ENCODE results near the gene OR8D1.

OR8D1 gene

DNA sequence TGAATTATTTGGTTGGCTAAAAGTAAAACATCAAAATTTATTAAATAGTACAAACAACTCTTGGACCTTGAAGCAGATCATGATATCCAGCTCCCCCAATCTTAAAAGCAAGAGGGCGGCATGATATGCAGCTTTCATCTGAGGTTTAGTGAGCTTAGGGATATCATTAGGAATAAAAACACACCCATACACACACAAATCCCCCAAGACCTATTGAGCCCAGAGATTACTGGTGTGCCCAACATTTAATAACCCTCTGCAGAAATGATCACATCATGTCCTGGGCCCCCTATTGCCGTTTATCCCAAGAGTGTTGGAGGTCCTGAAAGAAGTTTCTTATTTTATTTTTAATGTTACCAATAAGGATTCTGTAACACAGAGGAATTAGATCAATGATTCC, at the start of gene OR8D1:
TSS of gene OR8D1 (minus strand) at position 101 of the 400 bp plus-strand sequence. CDS start 3,183 bp downstream, outside the sequence.
- ChIA-PET POLR2A (no interaction called here), CTCF (no interaction called here)
- DNase-seq (ENCODE audit: extremely low spot score) = no peak
- no peak for TF ChIP-seq HDGF (IDR thresholded peaks at IDR 0.05; ENCODE audit: borderline replicate concordance)
- no peak for TF ChIP-seq L3MBTL2 (conservative IDR thresholded peaks at IDR 0.05)
- no peak for TF ChIP-seq LEF1 (IDR thresholded peaks at IDR 0.05; ENCODE audit: borderline replicate concordance)
- no peak for TF ChIP-seq NFRKB (IDR thresholded peaks at IDR 0.05)
- no peak for TF ChIP-seq ELF4 (IDR thresholded peaks at IDR 0.05)
- TF ChIP-seq FOXA1 (IDR thresholded peaks at IDR 0.05) = no peak
- TF ChIP-seq SP1 (IDR thresholded peaks at IDR 0.05) = no peak
- no peak for TF ChIP-seq FOXK2 (IDR thresholded peaks at IDR 0.05)
- no peak for TF ChIP-seq CTBP1 (IDR thresholded peaks at IDR 0.05; ENCODE audit: borderline replicate concordance)
- no peak for TF ChIP-seq ARNT (IDR thresholded peaks at IDR 0.05)
- TF ChIP-seq FOXM1 (IDR thresholded peaks at IDR 0.05; ENCODE audit: borderline replicate concordance) = no peak
- TF ChIP-seq BHLHE40 (IDR thresholded peaks at IDR 0.05; ENCODE audit: borderline replicate concordance) = no peak
- TF ChIP-seq SUZ12 (IDR thresholded peaks at IDR 0.05) = no peak
- TF ChIP-seq, protein P1, sequence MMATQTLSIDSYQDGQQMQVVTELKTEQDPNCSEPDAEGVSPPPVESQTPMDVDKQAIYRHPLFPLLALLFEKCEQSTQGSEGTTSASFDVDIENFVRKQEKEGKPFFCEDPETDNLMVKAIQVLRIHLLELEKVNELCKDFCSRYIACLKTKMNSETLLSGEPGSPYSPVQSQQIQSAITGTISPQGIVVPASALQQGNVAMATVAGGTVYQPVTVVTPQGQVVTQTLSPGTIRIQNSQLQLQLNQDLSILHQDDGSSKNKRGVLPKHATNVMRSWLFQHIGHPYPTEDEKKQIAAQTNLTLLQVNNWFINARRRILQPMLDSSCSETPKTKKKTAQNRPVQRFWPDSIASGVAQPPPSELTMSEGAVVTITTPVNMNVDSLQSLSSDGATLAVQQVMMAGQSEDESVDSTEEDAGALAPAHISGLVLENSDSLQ (IDR thresholded peaks at IDR 0.05) = no peak
- no peak for TF ChIP-seq TARDBP (IDR thresholded peaks at IDR 0.05)
- no peak for TF ChIP-seq ZNF384 (IDR thresholded peaks at IDR 0.05)

DNA sequence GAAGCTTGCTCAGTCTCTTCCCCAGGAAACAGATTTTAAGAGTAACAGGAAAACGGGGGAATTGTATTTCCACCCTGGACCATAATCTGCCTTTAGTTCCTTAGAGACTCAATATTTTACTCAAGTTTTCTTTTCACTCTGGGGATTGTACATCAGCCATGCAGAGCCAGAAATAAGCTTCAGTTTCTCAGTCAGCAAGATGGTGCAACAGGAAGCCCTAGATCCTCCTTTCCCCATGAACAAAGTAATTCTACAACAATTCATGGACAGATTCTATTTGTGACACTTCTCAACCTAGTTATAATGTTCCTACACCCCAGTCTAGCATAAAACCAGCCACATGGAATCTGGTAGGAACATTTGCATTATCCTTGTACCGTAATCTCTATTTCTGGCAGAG, 45.8 kb upstream of the OR8D1 start:
- DNase-seq (ENCODE audit: extremely low spot score) = no peak
- POLR2A ChIA-PET = no interaction called here
- CTCF ChIA-PET = no interaction called here
- no peak for TF ChIP-seq FOXA1 (IDR thresholded peaks at IDR 0.05)
- no peak for TF ChIP-seq TARDBP (IDR thresholded peaks at IDR 0.05)
- TF ChIP-seq LEF1 (IDR thresholded peaks at IDR 0.05; ENCODE audit: borderline replicate concordance) = no peak
- TF ChIP-seq FOXM1 (IDR thresholded peaks at IDR 0.05; ENCODE audit: borderline replicate concordance) = no peak
- no peak for TF ChIP-seq ELF4 (IDR thresholded peaks at IDR 0.05)
- no peak for TF ChIP-seq BHLHE40 (IDR thresholded peaks at IDR 0.05; ENCODE audit: borderline replicate concordance)

DNA sequence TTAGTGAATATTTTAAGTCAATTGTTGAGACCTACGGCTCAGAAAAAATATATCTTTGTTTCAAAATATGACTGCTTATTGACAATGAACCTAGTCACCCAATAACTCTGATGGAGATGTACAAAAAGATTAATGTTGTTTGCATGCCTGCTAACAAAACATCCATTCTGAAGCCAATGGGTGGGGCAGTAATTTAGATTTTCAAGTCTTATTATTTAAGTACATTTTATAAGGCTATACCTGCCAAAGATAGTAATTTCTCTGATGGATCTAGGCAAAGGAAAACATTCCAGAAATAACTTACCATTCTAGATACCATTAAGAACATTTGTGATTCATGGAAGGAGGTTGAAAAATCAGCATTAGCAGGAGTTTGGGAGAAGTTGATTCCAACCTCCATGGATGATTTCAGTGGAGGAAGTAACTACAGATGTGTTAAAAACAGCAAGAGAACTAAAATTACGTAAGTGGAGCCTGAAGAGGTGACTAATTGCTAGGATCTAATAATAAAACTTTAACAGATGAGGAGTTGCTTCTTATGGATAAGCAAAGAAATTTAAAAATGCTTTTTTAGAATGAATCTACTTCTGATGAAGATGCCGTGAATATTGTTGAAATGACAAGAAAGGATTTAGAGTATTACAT, 32.7 kb upstream of the OR8D1 start:
- CTCF ChIA-PET = no interaction called here

DNA sequence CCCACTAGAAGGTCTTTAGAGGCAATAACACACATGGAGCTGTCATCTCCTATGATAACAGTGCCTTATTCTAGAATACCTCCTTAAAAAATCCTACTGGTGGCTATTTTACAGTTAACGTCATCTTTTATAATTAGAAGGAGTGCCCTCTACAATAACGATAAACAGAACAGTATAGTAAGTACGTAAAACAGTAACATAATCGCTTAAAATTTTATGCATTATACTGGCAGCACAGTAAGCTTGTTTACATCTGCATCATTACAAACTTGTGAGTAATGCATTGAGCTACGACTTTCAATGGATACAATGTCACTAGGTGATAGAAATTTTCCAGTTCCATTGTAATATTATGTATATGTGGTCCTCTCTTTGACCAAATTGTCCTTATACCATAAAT, 30.6 kb upstream of the OR8D1 start:
- DNase-seq (ENCODE audit: extremely low spot score) = no peak
- TF ChIP-seq L3MBTL2 (conservative IDR thresholded peaks at IDR 0.05) (no peak), TARDBP (IDR thresholded peaks at IDR 0.05) (no peak), ZNF384 (IDR thresholded peaks at IDR 0.05) (no peak), BHLHE40 (IDR thresholded peaks at IDR 0.05; ENCODE audit: borderline replicate concordance) (no peak), HDGF (IDR thresholded peaks at IDR 0.05; ENCODE audit: borderline replicate concordance) (no peak), LEF1 (IDR thresholded peaks at IDR 0.05; ENCODE audit: borderline replicate concordance) (no peak), CTBP1 (IDR thresholded peaks at IDR 0.05; ENCODE audit: borderline replicate concordance) (no peak), SP1 (IDR thresholded peaks at IDR 0.05) (no peak), FOXA1 (IDR thresholded peaks at IDR 0.05) (no peak), FOXK2 (IDR thresholded peaks at IDR 0.05) (no peak), ARNT (IDR thresholded peaks at IDR 0.05) (no peak), FOXM1 (IDR thresholded peaks at IDR 0.05; ENCODE audit: borderline replicate concordance) (no peak), SUZ12 (IDR thresholded peaks at IDR 0.05) (no peak), ELF4 (IDR thresholded peaks at IDR 0.05) (no peak)
- TF ChIP-seq, protein P1 (IDR thresholded peaks at IDR 0.05) = no peak
- POLR2A ChIA-PET = no interaction called here
- CTCF ChIA-PET = no interaction called here

More for the DNA sequence above, 32.7 kb upstream of the OR8D1 start:
- no peak for TF ChIP-seq NFRKB (IDR thresholded peaks at IDR 0.05)
- TF ChIP-seq FOXA1 (IDR thresholded peaks at IDR 0.05) = no peak
- TF ChIP-seq FOXK2 (IDR thresholded peaks at IDR 0.05) = no peak
- no peak for TF ChIP-seq SP1 (IDR thresholded peaks at IDR 0.05)
- no peak for TF ChIP-seq HDGF (IDR thresholded peaks at IDR 0.05; ENCODE audit: borderline replicate concordance)
- no peak for TF ChIP-seq SUZ12 (IDR thresholded peaks at IDR 0.05)
- TF ChIP-seq FOXM1 (IDR thresholded peaks at IDR 0.05; ENCODE audit: borderline replicate concordance) = no peak
- TF ChIP-seq ARNT (IDR thresholded peaks at IDR 0.05) = no peak
- TF ChIP-seq TARDBP (IDR thresholded peaks at IDR 0.05) = no peak
- no peak for TF ChIP-seq ZNF384 (IDR thresholded peaks at IDR 0.05)
- TF ChIP-seq BHLHE40 (IDR thresholded peaks at IDR 0.05; ENCODE audit: borderline replicate concordance) = no peak
- no peak for TF ChIP-seq L3MBTL2 (conservative IDR thresholded peaks at IDR 0.05)
- TF ChIP-seq ELF4 (IDR thresholded peaks at IDR 0.05) = no peak
- no peak for TF ChIP-seq LEF1 (IDR thresholded peaks at IDR 0.05; ENCODE audit: borderline replicate concordance)
- TF ChIP-seq, protein P1 (IDR thresholded peaks at IDR 0.05) = no peak
- TF ChIP-seq CTBP1 (IDR thresholded peaks at IDR 0.05; ENCODE audit: borderline replicate concordance) = no peak
- POLR2A ChIA-PET = no interaction called here
- no peak for DNase-seq (ENCODE audit: extremely low spot score)

DNA sequence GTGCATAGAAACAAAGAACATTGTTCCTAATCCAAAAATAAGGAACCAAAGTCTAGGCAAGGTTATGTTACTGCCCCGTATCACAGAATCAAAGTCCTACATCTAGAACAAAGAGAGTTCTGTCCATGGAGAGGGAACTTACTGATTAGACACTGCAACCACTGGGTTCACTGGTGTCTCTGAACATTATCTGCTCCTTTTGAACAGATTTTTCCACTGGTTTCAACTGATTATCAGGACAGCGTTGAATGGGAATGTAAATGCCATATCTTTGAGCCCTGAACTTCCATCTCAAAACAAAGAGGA, 26.3 kb upstream of the OR8D1 start:
- no peak for DNase-seq (ENCODE audit: extremely low spot score)
- TF ChIP-seq ZNF384 (IDR thresholded peaks at IDR 0.05) (no peak), ELF4 (IDR thresholded peaks at IDR 0.05) (no peak), SUZ12 (IDR thresholded peaks at IDR 0.05) (no peak), TARDBP (IDR thresholded peaks at IDR 0.05) (no peak)
- CTCF ChIA-PET = no interaction called here
- POLR2A ChIA-PET = no interaction called here

DNA sequence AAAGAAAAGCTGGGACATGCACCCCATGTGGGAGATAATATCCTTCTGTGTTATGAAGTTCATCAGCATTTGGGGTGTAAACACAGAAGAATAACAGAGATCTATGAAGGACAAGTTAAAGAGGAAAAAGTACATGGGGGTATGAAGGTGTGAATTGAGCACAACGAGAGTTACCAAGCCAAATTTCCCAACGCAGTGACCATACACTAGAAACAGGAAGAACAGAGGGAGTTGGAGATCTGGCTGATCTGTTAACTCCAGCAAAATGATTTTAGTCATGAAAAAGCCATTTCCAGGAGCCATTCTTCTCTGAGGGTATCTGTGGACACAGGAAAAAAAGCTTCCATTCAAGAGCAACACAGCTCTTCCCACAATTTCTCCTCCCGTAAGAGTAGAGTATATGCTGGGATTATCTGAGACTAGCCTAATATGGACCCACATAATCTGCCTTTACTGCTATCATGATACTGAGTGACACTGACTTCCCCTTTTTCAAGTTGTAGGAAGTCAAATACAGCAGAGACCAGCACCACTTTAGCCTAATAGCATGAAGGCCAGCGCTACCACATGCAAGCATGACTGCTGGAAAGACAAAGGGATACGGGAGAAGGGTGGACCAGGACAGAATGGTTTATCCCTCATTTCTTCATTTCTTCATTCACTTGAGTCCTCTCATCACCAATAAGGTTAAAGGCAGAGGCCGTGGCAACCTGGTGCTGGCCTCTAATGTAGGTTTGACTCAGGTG, 25.8 kb upstream of the OR8D1 start:
- TF ChIP-seq ZNF384 (IDR thresholded peaks at IDR 0.05) = no peak
- no peak for TF ChIP-seq ARNT (IDR thresholded peaks at IDR 0.05)
- no peak for TF ChIP-seq HDGF (IDR thresholded peaks at IDR 0.05; ENCODE audit: borderline replicate concordance)
- TF ChIP-seq, protein P1 (IDR thresholded peaks at IDR 0.05) = no peak
- TF ChIP-seq L3MBTL2 (conservative IDR thresholded peaks at IDR 0.05) = no peak
- ChIA-PET CTCF (no interaction called here), POLR2A (no interaction called here)
- no peak for DNase-seq (ENCODE audit: extremely low spot score)

Measured in HEK293T (cell line).